WTC11 (cell line): ENCODE data around the gene CXorf38. TPM values are rescaled to one million over a fixed set of nuclear protein-coding genes. Genes with fewer than 3 reads are reported as not detected.

Source experiments
- ATAC-seq: fragments of 200-7000 bp; cut with Tn5 transposase; 2 replicates; pipeline ENCODE4 v1.10.0; 2021; ENCODE audit warnings: mild to moderate bottlenecking, moderate library complexity
- CTCF ChIA-PET: fragments of 300-600 bp; sonication (Branson Sonifier 250); formaldehyde crosslinking; loops from one replicate; lab custom pipeline; 2021; ENCODE audit warnings: antibody characterized with exemption; lab: Charles Lee
- POLR2A ChIA-PET: fragments of 350-600 bp; sonication (Branson Sonifier 250); formaldehyde crosslinking; loops from one replicate; lab custom pipeline; 2021; ENCODE audit warnings: antibody characterized with exemption; lab: Charles Lee
- DNase-seq: peaks from one replicate; pipeline ENCODE4 v3.0.0; 2021; ENCODE audit warnings: low spot score
- H3K27ac Mint-ChIP-seq: 2 replicates; pipeline ENCODE4 v1.8.0; 2021; ENCODE audit warnings: mixed read lengths
- H3K27me3 Mint-ChIP-seq: 2 replicates; pipeline ENCODE4 v1.8.0; 2021; ENCODE audit warnings: low read depth, mild to moderate bottlenecking, moderate library complexity, mixed read lengths
- H3K36me3 Mint-ChIP-seq: 2 replicates; pipeline ENCODE4 v1.8.0; 2021; ENCODE audit warnings: mixed read lengths
- H3K4me1 Mint-ChIP-seq: 2 replicates; pipeline ENCODE4 v1.8.0; 2022; ENCODE audit warnings: mixed read lengths
- H3K4me3 Mint-ChIP-seq: 2 replicates; pipeline ENCODE4 v1.8.0; 2021; ENCODE audit warnings: mild to moderate bottlenecking, moderate library complexity, mixed read lengths
- H3K9me3 Mint-ChIP-seq: 2 replicates; pipeline ENCODE4 v1.8.0; 2021; ENCODE audit warnings: mixed read lengths
- AFF4 ChIP-seq: sonication (generic); formaldehyde crosslinking; IDR thresholded peaks from 2 replicates; pipeline ENCODE4 v1.8.1; 2023; ENCODE audit warnings: mild to moderate bottlenecking, missing genetic modification reagents, borderline replicate concordance
- ARID4B ChIP-seq: sonication (generic); formaldehyde crosslinking; IDR thresholded peaks from 2 replicates; pipeline ENCODE4 v1.8.0; 2023; ENCODE audit warnings: missing genetic modification reagents, mild to moderate bottlenecking, borderline replicate concordance
- CBFB ChIP-seq: sonication (generic); formaldehyde crosslinking; IDR thresholded peaks from 2 replicates; pipeline ENCODE4 v1.8.1; 2022; ENCODE audit warnings: mild to moderate bottlenecking, low read depth, missing genetic modification reagents
- ELF4 ChIP-seq: sonication (generic); formaldehyde crosslinking; IDR thresholded peaks from 2 replicates; pipeline ENCODE4 v1.8.1; 2022; ENCODE audit warnings: low read depth, mild to moderate bottlenecking, moderate library complexity, missing genetic modification reagents
- HMGA2 ChIP-seq: fragments of 250-450 bp; sonication (Bioruptor Pico); IDR thresholded peaks from 2 replicates; pipeline ENCODE4 v1.4.0; 2021; ENCODE audit warnings: mild to moderate bottlenecking, moderate library complexity
- HMGXB4 ChIP-seq: sonication (generic); formaldehyde crosslinking; IDR thresholded peaks from 2 replicates; pipeline ENCODE4 v1.8.1; 2023; ENCODE audit warnings: mild to moderate bottlenecking, moderate library complexity, missing genetic modification reagents
- OVOL2 ChIP-seq: fragments of 250-450 bp; sonication (Bioruptor Pico); IDR thresholded peaks from 2 replicates; pipeline ENCODE4 v1.9.0; 2021; ENCODE audit warnings: mild to moderate bottlenecking, borderline replicate concordance
- RELA ChIP-seq: sonication (generic); formaldehyde crosslinking; IDR thresholded peaks from 2 replicates; pipeline ENCODE4 v1.8.1; 2022; ENCODE audit warnings: missing genetic modification reagents, mild to moderate bottlenecking, borderline replicate concordance
- SMAD3 ChIP-seq: sonication (generic); formaldehyde crosslinking; IDR thresholded peaks from 2 replicates; pipeline ENCODE4 v1.8.0; 2022; ENCODE audit warnings: missing genetic modification reagents, mild to moderate bottlenecking, borderline replicate concordance
- SOX15 ChIP-seq: fragments of 250-450 bp; sonication (Bioruptor Pico); IDR thresholded peaks from 2 replicates; pipeline ENCODE4 v1.9.0; 2021; ENCODE audit warnings: mild to moderate bottlenecking
- TEAD4 ChIP-seq: sonication (generic); formaldehyde crosslinking; IDR thresholded peaks from 2 replicates; pipeline ENCODE4 v1.8.0; 2022; ENCODE audit warnings: mild to moderate bottlenecking, missing genetic modification reagents
- TP53 ChIP-seq: sonication (generic); formaldehyde crosslinking; IDR thresholded peaks from 2 replicates; pipeline ENCODE4 v1.8.1; 2023; ENCODE audit warnings: mild to moderate bottlenecking, missing genetic modification reagents
- total RNA-seq: library from RNA; stranded (reverse); gene quantifications from 3 replicates; pipeline ENCODE4 v1.2.3, GENCODE V29; 2021

CXorf38 gene
- total RNA-seq, 1 experiment from 2014 or later = 10.0 TPM

- H3K27ac Mint-ChIP-seq = no peak overlapping the region
- no peaks in the 10 kb centered on the region for H3K9me3 Mint-ChIP-seq
- H3K4me1 Mint-ChIP-seq = peaks cover 8% of the 10 kb centered on the region
- TF ChIP-seq SOX15 (CRISPR knock-in tag) (no peak), OVOL2 (CRISPR knock-in tag) (no peak), HMGXB4 (CRISPR knock-in tag) (no peak), TEAD4 (CRISPR knock-in tag) (no peak), ELF4 (no peak), RELA (CRISPR knock-in tag) (no peak), SMAD3 (CRISPR knock-in tag) (no peak), AFF4 (CRISPR knock-in tag) (no peak), HMGA2 (CRISPR knock-in tag) (no peak), CBFB (CRISPR knock-in tag) (no peak), ARID4B (CRISPR knock-in tag) (no peak), TP53 (CRISPR knock-in tag) (no peak)
- H3K36me3 Mint-ChIP-seq = no peaks in the 10 kb centered on the region
- POLR2A ChIA-PET = no interaction called here
- H3K4me3 Mint-ChIP-seq = no peak overlapping the region
- CTCF ChIA-PET = no interaction called here
- ATAC-seq (no peak), DNase-seq (no peak)
- no peaks in the 10 kb centered on the region for H3K27me3 Mint-ChIP-seq
These were observed 69.2 kb downstream of the CXorf38 start for GRCh38 chrX:40578039-40578695.

Other genes starting within 250 kb of the CXorf38 start
- 78.3 to 90.8 TPM (median 78.7 TPM) in 3 replicates for gene ATP6AP2, start 66.6 kb downstream of the CXorf38 start, total RNA-seq
- not detected in 3 replicates for gene MPC1L, start 24.1 kb downstream of the CXorf38 start, total RNA-seq
- 83.3 to 111 TPM (median 104 TPM) in 3 replicates for gene MED14, start 88.0 kb upstream of the CXorf38 start, total RNA-seq